ENCODE measurements around the gene KCNH4. TPM values are rescaled to one million over a fixed set of nuclear protein-coding genes. Genes with fewer than 3 reads are reported as not detected.

The KCNH4 gene
- total and polyA plus RNA-seq, 4 donors: 0.01 TPM; not detected in 3

DNA sequence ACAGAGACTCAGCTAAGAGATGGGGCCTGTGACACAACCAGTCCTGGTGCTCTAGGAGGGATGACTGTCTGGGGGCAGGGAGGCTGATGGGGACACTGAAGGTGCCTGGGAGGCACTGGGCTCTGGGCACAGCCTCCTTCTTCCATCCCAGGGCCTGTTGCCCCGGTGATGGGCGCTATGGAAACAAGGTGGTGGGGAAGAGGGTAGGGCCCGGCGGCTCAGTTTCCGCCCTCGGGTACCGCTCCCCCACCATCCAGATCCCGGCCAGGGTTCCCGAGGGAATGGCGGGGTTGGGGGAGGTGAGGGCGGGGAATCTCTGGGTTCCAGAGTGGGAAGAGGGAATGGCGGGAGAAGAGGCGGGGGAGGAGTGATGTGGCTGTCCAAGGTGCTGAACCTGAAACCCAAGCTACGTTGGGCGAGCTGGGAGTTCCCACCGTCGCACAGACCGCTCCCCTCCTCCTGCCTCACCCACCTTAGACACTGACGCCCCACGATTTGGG is 981 bp downstream of the KCNH4 start:
- H3K4me3 ChIP-seq (ENCODE audit: low read depth in 1 of 3, low read length in 3 of 3): no peak overlapping the region
- peak; percentile 54 for DNase-seq (ENCODE audit: low spot score)
- H3K27ac ChIP-seq (ENCODE audit: low read depth in 1 of 2, low read length in 2 of 2): no peak overlapping the region
- H3K36me3 ChIP-seq (ENCODE audit: control insufficient read depth in 4 of 4, insufficient read depth in 3 of 4, low read depth in 1 of 4, low read length in 3 of 4): no peaks in the 10 kb centered on the region
- no peak overlapping the region for H3K9ac ChIP-seq (ENCODE audit: low read depth in 1 of 2, low read length in 2 of 2)
- TF ChIP-seq EGR1 (IDR thresholded peaks at IDR 0.05; ENCODE audit: low read depth in 2 of 2): no peak
- no peak for TF ChIP-seq TAF1 (conservative IDR thresholded peaks at IDR 0.05)
- TF ChIP-seq, protein P1, sequence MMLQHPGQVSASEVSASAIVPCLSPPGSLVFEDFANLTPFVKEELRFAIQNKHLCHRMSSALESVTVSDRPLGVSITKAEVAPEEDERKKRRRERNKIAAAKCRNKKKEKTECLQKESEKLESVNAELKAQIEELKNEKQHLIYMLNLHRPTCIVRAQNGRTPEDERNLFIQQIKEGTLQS (IDR thresholded peaks at IDR 0.05): no peak
- TF ChIP-seq, protein P2, sequence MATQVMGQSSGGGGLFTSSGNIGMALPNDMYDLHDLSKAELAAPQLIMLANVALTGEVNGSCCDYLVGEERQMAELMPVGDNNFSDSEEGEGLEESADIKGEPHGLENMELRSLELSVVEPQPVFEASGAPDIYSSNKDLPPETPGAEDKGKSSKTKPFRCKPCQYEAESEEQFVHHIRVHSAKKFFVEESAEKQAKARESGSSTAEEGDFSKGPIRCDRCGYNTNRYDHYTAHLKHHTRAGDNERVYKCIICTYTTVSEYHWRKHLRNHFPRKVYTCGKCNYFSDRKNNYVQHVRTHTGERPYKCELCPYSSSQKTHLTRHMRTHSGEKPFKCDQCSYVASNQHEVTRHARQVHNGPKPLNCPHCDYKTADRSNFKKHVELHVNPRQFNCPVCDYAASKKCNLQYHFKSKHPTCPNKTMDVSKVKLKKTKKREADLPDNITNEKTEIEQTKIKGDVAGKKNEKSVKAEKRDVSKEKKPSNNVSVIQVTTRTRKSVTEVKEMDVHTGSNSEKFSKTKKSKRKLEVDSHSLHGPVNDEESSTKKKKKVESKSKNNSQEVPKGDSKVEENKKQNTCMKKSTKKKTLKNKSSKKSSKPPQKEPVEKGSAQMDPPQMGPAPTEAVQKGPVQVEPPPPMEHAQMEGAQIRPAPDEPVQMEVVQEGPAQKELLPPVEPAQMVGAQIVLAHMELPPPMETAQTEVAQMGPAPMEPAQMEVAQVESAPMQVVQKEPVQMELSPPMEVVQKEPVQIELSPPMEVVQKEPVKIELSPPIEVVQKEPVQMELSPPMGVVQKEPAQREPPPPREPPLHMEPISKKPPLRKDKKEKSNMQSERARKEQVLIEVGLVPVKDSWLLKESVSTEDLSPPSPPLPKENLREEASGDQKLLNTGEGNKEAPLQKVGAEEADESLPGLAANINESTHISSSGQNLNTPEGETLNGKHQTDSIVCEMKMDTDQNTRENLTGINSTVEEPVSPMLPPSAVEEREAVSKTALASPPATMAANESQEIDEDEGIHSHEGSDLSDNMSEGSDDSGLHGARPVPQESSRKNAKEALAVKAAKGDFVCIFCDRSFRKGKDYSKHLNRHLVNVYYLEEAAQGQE (IDR thresholded peaks at IDR 0.05): peak; percentile 99
- TF ChIP-seq FOXA2 (IDR thresholded peaks at IDR 0.05): no peak
- TF ChIP-seq, protein P3, sequence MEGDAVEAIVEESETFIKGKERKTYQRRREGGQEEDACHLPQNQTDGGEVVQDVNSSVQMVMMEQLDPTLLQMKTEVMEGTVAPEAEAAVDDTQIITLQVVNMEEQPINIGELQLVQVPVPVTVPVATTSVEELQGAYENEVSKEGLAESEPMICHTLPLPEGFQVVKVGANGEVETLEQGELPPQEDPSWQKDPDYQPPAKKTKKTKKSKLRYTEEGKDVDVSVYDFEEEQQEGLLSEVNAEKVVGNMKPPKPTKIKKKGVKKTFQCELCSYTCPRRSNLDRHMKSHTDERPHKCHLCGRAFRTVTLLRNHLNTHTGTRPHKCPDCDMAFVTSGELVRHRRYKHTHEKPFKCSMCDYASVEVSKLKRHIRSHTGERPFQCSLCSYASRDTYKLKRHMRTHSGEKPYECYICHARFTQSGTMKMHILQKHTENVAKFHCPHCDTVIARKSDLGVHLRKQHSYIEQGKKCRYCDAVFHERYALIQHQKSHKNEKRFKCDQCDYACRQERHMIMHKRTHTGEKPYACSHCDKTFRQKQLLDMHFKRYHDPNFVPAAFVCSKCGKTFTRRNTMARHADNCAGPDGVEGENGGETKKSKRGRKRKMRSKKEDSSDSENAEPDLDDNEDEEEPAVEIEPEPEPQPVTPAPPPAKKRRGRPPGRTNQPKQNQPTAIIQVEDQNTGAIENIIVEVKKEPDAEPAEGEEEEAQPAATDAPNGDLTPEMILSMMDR (IDR thresholded peaks at IDR 0.05; ENCODE audit: low read depth, low read length, missing input control): no peak
- TF ChIP-seq RXRA (IDR thresholded peaks at IDR 0.05): no peak
- TF ChIP-seq HNF4G (IDR thresholded peaks at IDR 0.05): no peak
- no peak for TF ChIP-seq NR2F2 (IDR thresholded peaks at IDR 0.05)
- H3K27me3 ChIP-seq (ENCODE audit: control insufficient read depth in 4 of 4, insufficient read depth in 4 of 4, low read length in 3 of 4): peaks cover 0 to 3% (median 0%) of the 10 kb centered on the region in 4 donors
- peaks cover 6 to 31% (median 17%) of the 10 kb centered on the region in 4 donors for H3K4me1 ChIP-seq (ENCODE audit: control insufficient read depth in 4 of 4, insufficient read depth in 4 of 4, low read length in 3 of 4)
- WGBS: 15% methylated on average over 20 of the region's 20 CpGs
- no peaks in the 10 kb centered on the region for H3K9me3 ChIP-seq (ENCODE audit: control insufficient read depth in 4 of 4, low read length in 3 of 4)

DNA sequence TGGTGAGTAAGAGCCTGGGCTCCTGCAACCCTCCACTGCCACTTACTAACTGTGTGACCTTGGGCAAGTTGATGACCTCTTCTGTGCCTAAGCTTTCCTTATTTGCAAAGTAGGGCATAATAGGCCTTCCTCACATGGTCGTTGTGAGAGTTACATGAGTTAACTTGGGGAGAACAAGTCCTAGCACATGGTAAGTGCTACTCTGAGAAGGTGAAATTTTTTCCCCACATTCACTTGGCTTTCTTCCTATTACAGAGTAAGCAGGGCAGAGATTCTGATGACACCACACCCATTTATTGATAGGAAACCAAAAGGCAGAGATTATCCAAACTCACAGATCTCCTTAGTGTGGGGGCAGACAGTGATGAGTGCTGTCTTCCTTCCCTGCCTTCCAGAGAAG is 1.6 kb downstream of the KCNH4 start:
- DNase-seq (ENCODE audit: low spot score): no peak
- no peak overlapping the region for H3K4me3 ChIP-seq (ENCODE audit: low read depth in 1 of 3, low read length in 3 of 3)
- peaks cover 0 to 3% (median 0%) of the 10 kb centered on the region in 4 donors for H3K27me3 ChIP-seq (ENCODE audit: control insufficient read depth in 4 of 4, insufficient read depth in 4 of 4, low read length in 3 of 4)
- no peak overlapping the region for H3K9ac ChIP-seq (ENCODE audit: low read depth in 1 of 2, low read length in 2 of 2)
- peaks cover 6 to 28% (median 15%) of the 10 kb centered on the region in 4 donors for H3K4me1 ChIP-seq (ENCODE audit: control insufficient read depth in 4 of 4, insufficient read depth in 4 of 4, low read length in 3 of 4)
- no peak overlapping the region for H3K27ac ChIP-seq (ENCODE audit: low read depth in 1 of 2, low read length in 2 of 2)
- no peaks in the 10 kb centered on the region for H3K9me3 ChIP-seq (ENCODE audit: control insufficient read depth in 4 of 4, low read length in 3 of 4)
- H3K36me3 ChIP-seq (ENCODE audit: control insufficient read depth in 4 of 4, insufficient read depth in 3 of 4, low read depth in 1 of 4, low read length in 3 of 4): no peaks in the 10 kb centered on the region
- 34% methylated on average over 1 of the region's 1 CpG for WGBS
- no peak for TF ChIP-seq HNF4G (IDR thresholded peaks at IDR 0.05)
- TF ChIP-seq, protein P2 (IDR thresholded peaks at IDR 0.05): no peak
- TF ChIP-seq NR2F2 (IDR thresholded peaks at IDR 0.05): no peak
- TF ChIP-seq HNF4A (conservative IDR thresholded peaks at IDR 0.05): no peak
- TF ChIP-seq JUND (IDR thresholded peaks at IDR 0.05): no peak
- no peak for TF ChIP-seq RXRA (IDR thresholded peaks at IDR 0.05)
- TF ChIP-seq, protein P3 (IDR thresholded peaks at IDR 0.05; ENCODE audit: low read depth, low read length, missing input control): no peak
- no peak for TF ChIP-seq RAD21 (IDR thresholded peaks at IDR 0.05)
- TF ChIP-seq FOXA1 (IDR thresholded peaks at IDR 0.05): no peak
- TF ChIP-seq, protein P4, sequence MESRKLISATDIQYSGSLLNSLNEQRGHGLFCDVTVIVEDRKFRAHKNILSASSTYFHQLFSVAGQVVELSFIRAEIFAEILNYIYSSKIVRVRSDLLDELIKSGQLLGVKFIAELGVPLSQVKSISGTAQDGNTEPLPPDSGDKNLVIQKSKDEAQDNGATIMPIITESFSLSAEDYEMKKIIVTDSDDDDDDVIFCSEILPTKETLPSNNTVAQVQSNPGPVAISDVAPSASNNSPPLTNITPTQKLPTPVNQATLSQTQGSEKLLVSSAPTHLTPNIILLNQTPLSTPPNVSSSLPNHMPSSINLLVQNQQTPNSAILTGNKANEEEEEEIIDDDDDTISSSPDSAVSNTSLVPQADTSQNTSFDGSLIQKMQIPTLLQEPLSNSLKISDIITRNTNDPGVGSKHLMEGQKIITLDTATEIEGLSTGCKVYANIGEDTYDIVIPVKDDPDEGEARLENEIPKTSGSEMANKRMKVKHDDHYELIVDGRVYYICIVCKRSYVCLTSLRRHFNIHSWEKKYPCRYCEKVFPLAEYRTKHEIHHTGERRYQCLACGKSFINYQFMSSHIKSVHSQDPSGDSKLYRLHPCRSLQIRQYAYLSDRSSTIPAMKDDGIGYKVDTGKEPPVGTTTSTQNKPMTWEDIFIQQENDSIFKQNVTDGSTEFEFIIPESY (IDR thresholded peaks at IDR 0.05): no peak
- no peak for TF ChIP-seq YY1 (IDR thresholded peaks at IDR 0.05)
- TF ChIP-seq, protein P1 (IDR thresholded peaks at IDR 0.05): no peak
- no peak for TF ChIP-seq GABPA (IDR thresholded peaks at IDR 0.05 in 1 of 2, conservative IDR thresholded peaks at IDR 0.05 in 1 of 2)
- TF ChIP-seq, protein P5, sequence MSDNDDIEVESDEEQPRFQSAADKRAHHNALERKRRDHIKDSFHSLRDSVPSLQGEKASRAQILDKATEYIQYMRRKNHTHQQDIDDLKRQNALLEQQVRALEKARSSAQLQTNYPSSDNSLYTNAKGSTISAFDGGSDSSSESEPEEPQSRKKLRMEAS (IDR thresholded peaks at IDR 0.05): no peak
- no peak for TF ChIP-seq TAF1 (conservative IDR thresholded peaks at IDR 0.05)
